NCI-H2196 (cell line): Measurements from ENCODE around the gene SUN1.
"Not testable (repeated sequence)": the region's sequence is repeated elsewhere in the genome, so short reads cannot be mapped to it uniquely, and the experiment has no call there.

ENCODE experiments used
- DNase-seq: peaks from one replicate; lab custom pipeline; 2025; ENCODE audit not compliant: unreplicated experiment; lab: John Stamatoyannopoulos, UW

The SUN1 gene

GRCh38 chr7:854118-854775 is 22.0 kb downstream of the SUN1 start:
- no peak for DNase-seq

GRCh38 chr7:855686-856369 is 23.6 kb downstream of the SUN1 start:
- no peak for DNase-seq

DNA sequence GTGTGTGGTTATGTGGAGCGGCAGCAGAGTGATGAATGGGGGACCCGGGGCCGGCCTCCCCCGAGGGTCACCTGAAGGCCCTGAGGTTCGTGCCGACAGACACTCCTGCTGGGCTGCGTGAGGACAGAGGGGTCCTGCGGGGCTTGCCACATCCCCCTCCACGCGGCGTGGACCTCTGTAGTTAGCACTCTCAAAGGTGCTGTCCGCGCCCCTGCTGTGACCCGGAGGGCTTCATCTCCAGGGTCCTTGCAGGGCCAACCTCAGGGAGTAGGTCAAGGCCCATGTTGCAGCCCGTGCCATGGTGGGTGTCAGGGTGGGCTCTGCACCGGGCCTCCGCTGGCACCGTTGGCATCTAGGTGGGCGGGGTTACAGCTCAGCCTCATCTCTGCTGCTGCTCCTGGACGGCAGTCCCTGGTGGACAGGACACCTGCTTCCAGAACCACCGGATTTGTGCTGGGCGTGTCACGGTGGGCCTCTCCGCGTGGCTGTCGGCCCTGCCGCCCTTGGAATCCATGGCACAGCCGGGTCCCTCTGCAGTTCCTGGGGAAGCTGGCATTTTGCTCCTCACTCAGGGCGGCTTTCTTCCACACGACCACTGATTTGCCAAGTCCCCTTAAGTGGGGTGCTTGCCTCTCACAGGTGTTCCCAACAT is 24.3 kb downstream of the SUN1 start:
- DNase-seq: no peak

DNA sequence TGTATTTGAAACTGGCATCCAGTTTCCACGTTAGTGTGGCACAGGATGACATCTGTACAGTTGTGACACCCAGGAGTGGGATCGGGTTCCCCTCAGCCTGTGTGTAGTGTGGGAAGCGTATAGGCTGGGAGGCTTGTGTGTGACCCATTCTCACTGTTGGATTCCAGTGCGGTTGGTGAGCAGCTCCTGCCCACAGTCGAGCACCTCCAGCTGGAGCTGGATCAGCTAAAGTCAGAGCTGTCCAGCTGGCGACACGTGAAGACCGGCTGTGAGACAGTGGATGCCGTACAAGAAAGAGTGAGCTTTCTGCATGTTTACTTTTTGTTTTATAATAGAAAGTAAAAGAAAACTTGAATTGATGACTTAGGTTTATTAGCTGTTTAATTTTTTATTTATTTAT is 25.4 kb downstream of the SUN1 start:
- DNase-seq: no peak

- DNase-seq: no peak
Measured at GRCh38 chr7:859359-860030, 27.2 kb downstream of the SUN1 start.

GRCh38 chr7:860149-860548 is 27.9 kb downstream of the SUN1 start:
- DNase-seq: no peak

DNA sequence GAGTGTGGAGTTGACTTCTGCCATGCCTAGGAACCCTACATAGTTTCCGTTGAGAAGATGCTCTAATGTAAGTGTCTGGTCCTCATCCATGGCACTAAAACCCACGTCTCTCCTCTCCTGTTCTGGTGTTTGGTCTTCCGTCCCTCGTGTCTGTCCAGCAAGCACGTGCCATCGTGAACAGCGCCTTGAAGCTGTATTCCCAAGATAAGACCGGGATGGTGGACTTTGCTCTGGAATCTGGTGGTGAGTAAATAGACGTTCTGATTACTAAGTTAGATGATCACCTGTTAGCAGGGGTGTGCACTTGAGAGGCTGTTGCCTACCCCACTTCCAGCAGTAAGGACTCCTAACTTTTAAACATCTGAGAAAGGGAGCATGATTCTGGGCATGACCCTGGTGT is 28.9 kb downstream of the SUN1 start:
- DNase-seq: no peak

DNA sequence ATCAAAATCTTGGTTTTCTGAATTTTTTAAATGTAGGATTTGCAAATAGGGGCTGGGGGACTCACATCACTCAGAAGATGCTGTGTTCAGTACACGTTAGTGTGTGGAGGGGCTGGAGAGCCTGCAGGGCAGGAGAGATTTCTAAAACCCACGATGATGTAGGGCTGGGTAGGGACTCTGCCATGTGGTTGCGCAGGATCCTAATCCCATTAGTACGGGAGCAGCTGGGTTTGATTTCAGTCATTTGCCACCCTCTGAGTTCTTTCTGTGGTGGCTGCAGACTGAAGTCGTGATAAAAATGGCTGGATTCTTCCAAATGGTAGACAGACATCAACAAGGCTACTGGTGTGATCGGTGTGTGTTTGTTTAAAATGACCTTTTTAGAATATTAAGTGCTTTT is 29.9 kb downstream of the SUN1 start:
- DNase-seq: no peak

DNA sequence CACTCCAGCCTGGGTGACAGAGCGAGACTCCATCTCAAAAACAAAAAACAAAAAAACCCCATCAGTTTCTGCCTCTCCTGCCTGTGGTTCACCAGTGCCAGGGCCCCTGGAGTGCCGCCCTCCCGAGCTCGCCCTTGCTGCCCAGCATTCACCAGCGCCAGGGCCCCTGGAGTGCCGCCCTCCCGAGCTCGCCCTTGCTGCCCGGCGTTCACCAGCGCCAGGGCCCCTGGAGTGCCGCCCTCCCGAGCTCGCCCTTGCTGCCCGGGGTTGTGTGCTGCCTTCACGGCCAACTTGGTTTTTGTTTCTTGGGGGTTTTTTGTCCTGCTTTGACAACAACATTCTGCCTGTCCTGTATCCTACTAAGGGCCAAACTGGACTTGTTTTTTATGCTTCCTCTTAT is 30.8 kb downstream of the SUN1 start:
- DNase-seq: no peak

DNA sequence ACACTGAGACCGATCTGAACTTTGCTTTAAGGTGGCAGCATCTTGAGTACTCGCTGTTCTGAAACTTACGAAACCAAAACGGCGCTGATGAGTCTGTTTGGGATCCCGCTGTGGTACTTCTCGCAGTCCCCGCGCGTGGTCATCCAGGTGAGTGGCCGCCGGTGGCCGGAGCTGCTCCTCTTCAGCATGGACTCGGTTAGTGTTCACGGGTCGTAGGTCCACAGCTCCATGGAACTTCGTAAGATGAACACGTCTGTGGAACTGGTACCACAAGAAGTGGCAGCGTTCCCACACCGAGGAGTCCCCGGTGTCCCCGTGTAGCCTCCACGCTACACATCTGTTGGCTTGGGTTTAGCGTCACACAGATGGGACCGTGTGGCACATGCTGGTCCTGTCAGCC is 33.6 kb downstream of the SUN1 start:
- DNase-seq: no peak

- DNase-seq: peak; percentile 51
Measured at GRCh38 chr7:867001-867405, 34.7 kb downstream of the SUN1 start.

- peak; percentile 47 for DNase-seq
Measured at GRCh38 chr7:867406-868188, 35.3 kb downstream of the SUN1 start.

DNA sequence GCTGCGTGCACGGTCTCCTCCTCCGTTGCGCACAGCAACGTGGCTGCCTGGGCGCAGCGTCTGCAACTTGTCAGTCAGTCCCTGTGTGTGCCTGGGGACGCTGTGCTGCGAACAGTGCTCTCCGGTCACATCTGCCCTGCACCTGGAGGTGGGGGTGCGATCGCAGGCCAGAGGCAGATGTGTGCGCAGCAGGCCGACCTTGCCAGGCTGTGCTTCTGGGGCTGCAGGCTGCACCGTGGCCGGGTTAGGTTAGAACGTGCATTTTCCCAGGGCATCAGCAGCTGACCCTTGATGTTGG is 35.9 kb downstream of the SUN1 start:
- DNase-seq: no peak

- no peak for DNase-seq
Measured at GRCh38 chr7:869348-869747, 37.1 kb downstream of the SUN1 start.

GRCh38 chr7:871900-872537 is 39.7 kb downstream of the SUN1 start:
- DNase-seq: no peak

GRCh38 chr7:872685-873084 is 40.4 kb downstream of the SUN1 start:
- not testable (repeated sequence) for DNase-seq

DNA sequence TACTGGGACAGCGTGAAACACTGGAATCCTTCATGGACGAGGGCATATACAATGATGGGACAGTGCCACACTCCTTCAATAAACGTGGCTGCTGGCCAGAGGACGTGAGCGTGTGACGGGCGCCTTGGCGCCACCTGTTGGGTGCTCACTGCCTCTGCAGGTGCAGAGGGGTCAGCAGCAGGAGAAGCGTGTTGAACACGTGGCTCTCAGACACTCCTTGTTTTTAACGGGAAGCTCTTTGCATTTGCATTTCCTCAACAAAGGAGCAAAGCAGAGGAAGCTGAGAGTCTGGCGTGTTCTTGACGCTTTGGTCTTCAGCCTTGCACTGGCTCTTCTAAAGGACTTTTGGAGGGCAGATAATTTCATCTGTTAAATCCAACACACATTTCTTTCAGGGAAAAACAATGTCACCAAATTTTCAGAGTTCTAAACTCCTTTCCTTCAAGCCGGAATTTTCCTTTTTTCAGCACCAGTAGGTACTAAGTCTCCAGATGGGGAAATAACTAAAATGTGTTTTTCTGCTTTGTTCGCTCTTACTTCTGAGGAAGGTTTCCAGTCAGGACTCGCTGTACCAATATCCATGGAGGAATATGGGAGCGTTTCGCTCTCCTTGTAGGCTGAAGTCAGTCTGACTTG is 41.2 kb downstream of the SUN1 start:
- peak; percentile 94 for DNase-seq

DNA sequence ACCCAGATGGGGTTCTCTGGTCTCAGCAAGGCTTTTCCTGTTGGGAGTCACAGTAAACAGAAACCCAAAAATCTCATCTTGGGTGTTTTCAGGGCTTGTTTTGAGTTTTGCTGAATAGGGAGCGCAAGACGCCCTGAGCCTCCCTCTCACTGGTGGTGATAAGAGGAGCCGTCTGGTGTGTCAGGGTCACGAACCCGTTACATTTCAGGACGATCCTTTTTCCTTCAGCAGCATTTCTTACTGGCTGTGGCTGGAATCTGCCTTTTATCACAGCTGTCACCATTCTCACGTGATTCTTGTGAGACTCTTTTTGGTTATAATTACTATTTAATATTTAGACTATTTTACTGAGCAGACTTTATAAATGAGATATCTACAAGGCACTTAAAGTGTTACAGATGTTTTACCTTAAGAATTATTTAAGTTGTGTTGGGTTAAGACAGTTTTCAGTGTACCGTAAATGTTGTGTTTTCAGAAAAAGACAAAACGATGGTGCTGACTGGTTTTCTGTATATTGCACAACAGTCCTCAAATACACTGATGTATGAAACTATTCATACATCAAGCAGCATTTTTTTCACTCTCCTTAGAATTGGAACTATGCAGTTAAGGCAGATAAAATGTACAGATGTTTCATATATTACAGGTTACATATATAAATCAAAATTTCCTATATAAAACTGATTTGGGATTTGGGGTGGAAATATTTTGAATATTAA is 41.9 kb downstream of the SUN1 start:
- no peak for DNase-seq

DNA sequence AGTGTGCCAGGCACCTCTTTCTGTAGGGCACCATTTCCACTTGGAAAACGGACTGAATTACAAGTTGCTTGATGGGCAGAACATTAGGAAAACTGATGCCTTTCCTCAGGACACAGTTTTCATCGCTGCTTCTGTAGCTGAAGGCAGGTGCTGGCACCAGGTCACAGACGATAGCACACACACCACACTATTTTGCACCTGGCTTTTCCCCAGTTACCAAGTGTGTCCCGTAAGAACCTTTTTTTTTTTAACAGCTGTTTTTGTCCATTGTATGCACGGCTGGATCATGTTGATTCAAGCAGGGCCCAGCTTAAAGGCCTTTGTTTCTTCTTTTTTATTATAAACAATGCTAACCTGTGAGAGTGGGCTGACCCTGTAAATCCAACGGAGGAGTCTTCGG is 42.8 kb downstream of the SUN1 start:
- peak; percentile 53 for DNase-seq
